Ovary (tissue), 3 donors: ENCODE data around the gene SHROOM3.

Experiments
- EP300 ChIP-seq: sonication (generic); formaldehyde crosslinking; IDR thresholded peaks from one replicate; pipeline ENCODE4 v1.6.1; 2017; ENCODE audit warnings: antibody characterized with exemption
- TF ChIP-seq, protein P1 (sequence below), 3 donors: fragments of 450-650 bp in 2 of 3; fragments of 200-600 bp in 1 of 3; IDR thresholded peaks; one replicate each; pipeline versions ENCODE4 v1.5.1 to v1.8.0; 2016 to 2022; ENCODE audit warnings: antibody characterized with exemption in 3 of 3, mild to moderate bottlenecking in 1 of 3
- donor health status: DM: no; HTN: no; CAD: no.

DNA sequence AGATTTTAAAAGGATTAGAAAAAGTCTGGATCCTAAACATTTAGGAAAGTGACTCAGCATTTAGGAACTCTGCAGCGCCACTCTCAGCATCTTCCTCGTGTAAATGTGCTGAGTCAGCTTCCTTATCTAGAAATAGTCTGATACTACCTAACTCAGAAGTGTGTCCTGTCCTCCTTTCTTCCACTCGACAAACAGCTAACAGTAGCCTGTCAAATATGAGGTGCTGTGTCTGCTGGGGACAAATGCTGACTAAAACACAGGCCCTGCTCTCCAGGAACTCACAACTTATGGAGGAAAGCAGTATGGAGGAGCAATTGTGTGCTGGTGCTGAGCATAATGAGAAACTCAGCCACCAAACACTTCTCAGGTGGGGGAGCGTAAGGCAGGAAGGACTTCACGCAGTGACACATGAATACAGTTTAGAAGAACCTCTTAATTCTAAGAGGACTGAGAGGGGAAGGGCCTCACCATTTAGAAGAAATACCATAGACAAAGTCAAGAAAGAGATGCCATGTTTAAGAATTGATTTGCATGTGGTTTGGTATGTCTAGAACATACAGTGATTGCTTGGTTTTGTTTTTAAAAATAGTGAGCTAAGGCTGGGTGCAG lies 337.6 kb downstream of the SHROOM3 start:
- TF ChIP-seq, protein P1, sequence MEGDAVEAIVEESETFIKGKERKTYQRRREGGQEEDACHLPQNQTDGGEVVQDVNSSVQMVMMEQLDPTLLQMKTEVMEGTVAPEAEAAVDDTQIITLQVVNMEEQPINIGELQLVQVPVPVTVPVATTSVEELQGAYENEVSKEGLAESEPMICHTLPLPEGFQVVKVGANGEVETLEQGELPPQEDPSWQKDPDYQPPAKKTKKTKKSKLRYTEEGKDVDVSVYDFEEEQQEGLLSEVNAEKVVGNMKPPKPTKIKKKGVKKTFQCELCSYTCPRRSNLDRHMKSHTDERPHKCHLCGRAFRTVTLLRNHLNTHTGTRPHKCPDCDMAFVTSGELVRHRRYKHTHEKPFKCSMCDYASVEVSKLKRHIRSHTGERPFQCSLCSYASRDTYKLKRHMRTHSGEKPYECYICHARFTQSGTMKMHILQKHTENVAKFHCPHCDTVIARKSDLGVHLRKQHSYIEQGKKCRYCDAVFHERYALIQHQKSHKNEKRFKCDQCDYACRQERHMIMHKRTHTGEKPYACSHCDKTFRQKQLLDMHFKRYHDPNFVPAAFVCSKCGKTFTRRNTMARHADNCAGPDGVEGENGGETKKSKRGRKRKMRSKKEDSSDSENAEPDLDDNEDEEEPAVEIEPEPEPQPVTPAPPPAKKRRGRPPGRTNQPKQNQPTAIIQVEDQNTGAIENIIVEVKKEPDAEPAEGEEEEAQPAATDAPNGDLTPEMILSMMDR (IDR thresholded peaks at IDR 0.05): no peak
- TF ChIP-seq EP300: no peak
